ENCODE results near the gene CACUL1.

The CACUL1 gene

GRCh38 chr10:118771976-118772375 is 17.2 kb upstream of the CACUL1 start:
- no peaks in the 10 kb centered on the region for H3K4me1 ChIP-seq (ENCODE audit: insufficient read depth, poor library complexity, severe bottlenecking)
- no peak for ATAC-seq (ENCODE audit: low read depth)
- H3K4me3 ChIP-seq (ENCODE audit: severe bottlenecking): no peak overlapping the region
- no peaks in the 10 kb centered on the region for H3K9me3 ChIP-seq (ENCODE audit: severe bottlenecking)
- H3K36me3 ChIP-seq (ENCODE audit: low read depth): no peaks in the 10 kb centered on the region
- H3K27ac ChIP-seq (ENCODE audit: poor library complexity, severe bottlenecking): no peak overlapping the region
- DNase-seq (ENCODE audit: low spot score): no peak
- H3K27me3 ChIP-seq (ENCODE audit: insufficient read depth, poor library complexity, severe bottlenecking): no peaks in the 10 kb centered on the region
- TF ChIP-seq CTCF (IDR thresholded peaks at IDR 0.05; ENCODE audit: poor library complexity, severe bottlenecking): no peak

- no peak for DNase-seq (ENCODE audit: low spot score)
- no peaks in the 10 kb centered on the region for H3K9me3 ChIP-seq (ENCODE audit: severe bottlenecking)
- no peak overlapping the region for H3K4me3 ChIP-seq (ENCODE audit: severe bottlenecking)
- H3K27ac ChIP-seq (ENCODE audit: poor library complexity, severe bottlenecking): no peak overlapping the region
- no peaks in the 10 kb centered on the region for H3K4me1 ChIP-seq (ENCODE audit: insufficient read depth, poor library complexity, severe bottlenecking)
- ATAC-seq (ENCODE audit: low read depth): no peak
- no peaks in the 10 kb centered on the region for H3K27me3 ChIP-seq (ENCODE audit: insufficient read depth, poor library complexity, severe bottlenecking)
- TF ChIP-seq CTCF (IDR thresholded peaks at IDR 0.05; ENCODE audit: poor library complexity, severe bottlenecking): no peak
- H3K36me3 ChIP-seq (ENCODE audit: low read depth): no peaks in the 10 kb centered on the region
Observed at GRCh38 chr10:118769898-118770600, 15.3 kb upstream of the CACUL1 start.

GRCh38 chr10:118768041-118768919 is 13.5 kb upstream of the CACUL1 start:
- H3K4me1 ChIP-seq (ENCODE audit: insufficient read depth, poor library complexity, severe bottlenecking): no peaks in the 10 kb centered on the region
- ATAC-seq (ENCODE audit: low read depth): no peak
- TF ChIP-seq CTCF (IDR thresholded peaks at IDR 0.05; ENCODE audit: poor library complexity, severe bottlenecking): no peak
- no peaks in the 10 kb centered on the region for H3K36me3 ChIP-seq (ENCODE audit: low read depth)
- no peak overlapping the region for H3K27ac ChIP-seq (ENCODE audit: poor library complexity, severe bottlenecking)
- H3K4me3 ChIP-seq (ENCODE audit: severe bottlenecking): no peak overlapping the region
- H3K27me3 ChIP-seq (ENCODE audit: insufficient read depth, poor library complexity, severe bottlenecking): no peaks in the 10 kb centered on the region
- H3K9me3 ChIP-seq (ENCODE audit: severe bottlenecking): no peaks in the 10 kb centered on the region
- no peak for DNase-seq (ENCODE audit: low spot score)

- no peak for DNase-seq (ENCODE audit: low spot score)
- Histone ChIP-seq H3K27me3 (ENCODE audit: insufficient read depth, poor library complexity, severe bottlenecking) (no peaks in the 10 kb centered on the region), H3K4me1 (ENCODE audit: insufficient read depth, poor library complexity, severe bottlenecking) (no peaks in the 10 kb centered on the region), H3K9me3 (ENCODE audit: severe bottlenecking) (no peaks in the 10 kb centered on the region), H3K36me3 (ENCODE audit: low read depth) (no peaks in the 10 kb centered on the region), H3K27ac (ENCODE audit: poor library complexity, severe bottlenecking) (no peak overlapping the region), H3K4me3 (ENCODE audit: severe bottlenecking) (no peak overlapping the region)
- TF ChIP-seq CTCF (IDR thresholded peaks at IDR 0.05; ENCODE audit: poor library complexity, severe bottlenecking): no peak
- ATAC-seq (ENCODE audit: low read depth): no peak
Observed at GRCh38 chr10:118767297-118768040, 12.7 kb upstream of the CACUL1 start.
